HT-29 (cell line): ENCODE measurements around the gene HK3. TPM values are rescaled to one million over a fixed set of nuclear protein-coding genes. Genes with fewer than 3 reads are reported as not detected.
A peak's percentile ranks its signal among the peaks of the same experiment; 100 is the strongest.

ENCODE experiments used
- DNase-seq: peaks from one replicate; pipeline ENCODE4 v3.0.0-alpha.2; 2015; ENCODE audit warnings: low spot score
- total RNA-seq: library from RNA; depleted of rRNA; stranded (reverse); fragments of >200 nt; shearing (Covaris generic); gene quantifications from 2 replicates; pipeline ENCODE4 v1.2.3, GENCODE V29; 2014

Gene HK3
- total RNA-seq, 1 experiment from 2014 or later = not detected

- DNase-seq = peak; percentile 65
These were observed 29.0 kb downstream of the HK3 start for GRCh38 chr5:176870110-176870591.

- DNase-seq = no peak
These were observed 29.5 kb downstream of the HK3 start for GRCh38 chr5:176869501-176870109.

DNA sequence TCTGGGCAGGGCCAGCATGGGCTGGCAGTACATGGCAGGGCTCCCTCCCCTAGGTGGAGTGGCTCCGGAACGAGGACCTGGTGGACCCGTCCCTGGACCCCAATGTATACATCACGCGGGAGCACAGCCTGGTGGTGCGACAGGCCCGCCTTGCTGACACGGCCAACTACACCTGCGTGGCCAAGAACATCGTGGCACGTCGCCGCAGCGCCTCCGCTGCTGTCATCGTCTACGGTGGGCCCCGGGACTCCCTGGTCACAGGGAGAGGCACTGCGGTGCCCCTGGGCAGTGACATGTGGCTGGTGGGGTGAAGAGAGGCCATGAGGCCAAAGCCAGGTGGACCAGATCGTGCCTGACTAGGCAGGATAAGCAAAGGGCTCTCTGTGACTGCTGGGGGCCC, 30.4 kb downstream of the HK3 start:
- DNase-seq = no peak

DNA sequence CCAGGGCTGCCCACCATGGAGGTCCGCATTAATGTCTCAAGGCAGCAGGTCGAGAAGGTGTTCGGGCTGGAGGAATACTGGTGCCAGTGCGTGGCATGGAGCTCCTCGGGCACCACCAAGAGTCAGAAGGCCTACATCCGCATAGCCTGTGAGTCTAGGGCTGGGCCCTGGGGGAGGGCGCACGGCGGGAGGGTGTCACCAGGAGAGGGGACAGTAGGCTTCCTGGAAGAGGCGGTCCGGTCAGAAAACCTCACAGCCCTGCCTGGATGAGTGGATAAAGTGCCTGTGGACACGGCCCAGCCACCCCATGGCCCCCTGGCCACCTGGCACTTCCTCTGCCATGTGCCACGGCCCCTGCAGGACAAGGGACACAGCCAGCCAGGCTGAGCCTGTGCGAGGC, 31.0 kb downstream of the HK3 start:
- DNase-seq = no peak

DNA sequence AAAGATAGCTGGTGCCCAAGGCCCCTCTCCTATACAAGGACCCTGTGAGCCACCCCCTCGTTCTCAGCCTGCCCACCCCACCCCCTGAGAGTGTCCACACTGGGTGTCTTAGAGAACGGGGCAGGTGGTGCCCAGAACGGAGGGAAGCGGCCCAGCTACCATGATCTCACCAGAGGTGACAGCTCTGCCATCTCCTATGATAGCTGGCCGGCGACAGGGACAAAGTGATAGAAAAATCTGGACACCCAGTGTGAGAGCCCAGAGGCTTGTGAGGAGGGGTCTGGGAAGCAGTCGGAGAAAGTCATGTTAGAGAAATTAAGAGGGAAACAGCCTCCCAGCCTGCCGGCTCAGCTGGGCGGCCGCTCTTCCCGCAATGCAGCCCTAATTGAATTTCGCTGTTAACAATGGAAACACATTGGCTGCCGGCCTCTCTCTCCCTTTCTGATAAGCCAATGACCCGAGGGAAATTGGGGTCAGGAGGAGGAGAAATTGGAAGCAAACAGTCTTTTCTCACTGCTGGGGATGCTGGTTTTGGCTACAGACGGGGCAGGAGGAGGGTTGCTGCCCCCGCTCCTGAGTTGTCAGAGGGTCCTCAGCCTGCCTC, 32.3 kb downstream of the HK3 start:
- DNase-seq = no peak

- no peak for DNase-seq
These were observed 33.2 kb downstream of the HK3 start for GRCh38 chr5:176865964-176866363.

GRCh38 chr5:176864755-176865154, 34.4 kb downstream of the HK3 start:
- DNase-seq = no peak

GRCh38 chr5:176863765-176864098, 35.4 kb downstream of the HK3 start:
- DNase-seq = no peak

DNA sequence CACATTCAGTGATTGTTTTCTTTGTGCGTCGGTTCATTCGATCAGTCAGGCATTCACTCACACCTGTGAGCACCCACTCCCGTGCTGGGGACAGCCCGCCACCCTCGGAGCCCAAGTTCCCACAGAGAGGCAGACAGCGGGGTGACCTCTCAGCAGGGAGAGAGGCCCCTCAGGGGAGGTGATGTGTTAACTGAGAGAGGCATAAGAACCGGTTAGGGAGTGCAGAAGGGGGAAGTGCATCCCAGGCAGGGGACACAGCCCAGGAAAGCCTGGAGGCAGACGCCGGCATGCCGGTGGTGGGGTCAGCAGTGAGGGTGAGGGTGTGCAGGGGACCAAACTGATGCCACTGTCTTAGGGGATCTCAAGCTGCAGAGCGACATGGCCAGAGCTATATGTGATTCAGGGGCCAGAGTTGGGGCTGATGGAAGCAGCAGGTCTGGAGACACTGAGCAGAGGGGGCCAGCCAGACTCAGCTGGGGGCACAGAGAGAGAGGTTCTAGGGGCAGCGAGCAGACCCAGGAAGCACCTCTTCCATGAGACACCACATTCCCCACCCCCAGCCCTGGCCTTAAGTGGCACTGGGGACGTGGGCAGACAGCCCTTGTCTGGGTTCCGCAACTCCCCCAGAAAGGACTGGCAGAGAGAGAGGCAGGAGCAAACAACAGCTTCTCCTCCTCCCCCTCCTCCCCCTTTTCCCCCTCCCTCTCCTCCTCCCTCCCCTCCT, 35.9 kb downstream of the HK3 start:
- DNase-seq = no peak

DNA sequence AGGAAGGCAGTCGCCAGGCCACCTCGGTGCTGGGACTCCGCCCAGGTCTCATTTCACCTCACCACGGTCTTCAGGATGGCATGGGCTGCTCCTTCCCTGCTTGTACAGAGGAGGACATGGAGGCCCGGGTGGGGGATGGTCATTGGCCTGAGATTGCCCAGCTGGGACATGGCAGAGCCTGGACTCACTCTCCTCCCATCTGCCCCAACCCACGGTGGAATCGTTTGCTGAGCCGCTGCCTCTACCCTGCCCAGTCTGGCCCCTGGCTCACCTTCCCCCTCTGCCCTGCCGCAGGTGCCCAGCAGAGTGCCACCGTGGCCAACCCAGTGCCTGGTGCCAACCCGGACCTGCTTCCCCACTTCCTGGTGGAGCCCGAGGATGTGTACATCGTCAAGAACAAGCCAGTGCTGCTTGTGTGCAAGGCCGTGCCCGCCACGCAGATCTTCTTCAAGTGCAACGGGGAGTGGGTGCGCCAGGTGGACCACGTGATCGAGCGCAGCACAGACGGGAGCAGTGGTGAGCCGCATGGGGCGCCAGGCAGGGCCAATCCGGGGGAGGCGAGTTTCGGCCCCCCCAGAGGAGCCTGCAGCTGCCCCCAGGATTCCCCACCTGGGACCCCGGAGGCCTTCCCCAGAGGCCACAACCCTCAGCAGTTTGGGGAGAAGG, 36.7 kb downstream of the HK3 start:
- no peak for DNase-seq

DNA sequence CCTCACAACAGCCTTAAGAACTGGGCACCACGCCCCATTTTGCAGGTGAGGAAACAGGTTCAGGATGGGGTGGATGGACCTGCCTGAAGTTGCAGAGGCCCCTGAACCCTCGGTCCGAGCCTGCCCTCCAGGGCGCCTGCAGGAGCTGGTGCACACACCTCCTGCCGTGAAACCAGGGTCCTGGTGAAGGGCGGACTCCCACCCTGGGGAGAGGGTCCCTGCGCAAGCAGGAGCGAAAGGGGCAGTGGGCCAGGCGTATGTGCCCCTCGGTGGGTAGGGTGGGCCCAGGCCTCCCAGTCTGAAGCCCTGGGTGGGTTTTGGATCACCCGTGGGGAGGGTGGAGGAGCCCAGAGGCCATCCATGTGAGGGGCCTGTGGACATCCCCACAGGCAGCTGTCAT, 37.9 kb downstream of the HK3 start:
- no peak for DNase-seq

GRCh38 chr5:176860381-176860780, 38.8 kb downstream of the HK3 start:
- DNase-seq = no peak

GRCh38 chr5:176859916-176860315, 39.2 kb downstream of the HK3 start:
- no peak for DNase-seq

- DNase-seq = no peak
These were observed 41.3 kb downstream of the HK3 start for GRCh38 chr5:176857894-176858273.

DNA sequence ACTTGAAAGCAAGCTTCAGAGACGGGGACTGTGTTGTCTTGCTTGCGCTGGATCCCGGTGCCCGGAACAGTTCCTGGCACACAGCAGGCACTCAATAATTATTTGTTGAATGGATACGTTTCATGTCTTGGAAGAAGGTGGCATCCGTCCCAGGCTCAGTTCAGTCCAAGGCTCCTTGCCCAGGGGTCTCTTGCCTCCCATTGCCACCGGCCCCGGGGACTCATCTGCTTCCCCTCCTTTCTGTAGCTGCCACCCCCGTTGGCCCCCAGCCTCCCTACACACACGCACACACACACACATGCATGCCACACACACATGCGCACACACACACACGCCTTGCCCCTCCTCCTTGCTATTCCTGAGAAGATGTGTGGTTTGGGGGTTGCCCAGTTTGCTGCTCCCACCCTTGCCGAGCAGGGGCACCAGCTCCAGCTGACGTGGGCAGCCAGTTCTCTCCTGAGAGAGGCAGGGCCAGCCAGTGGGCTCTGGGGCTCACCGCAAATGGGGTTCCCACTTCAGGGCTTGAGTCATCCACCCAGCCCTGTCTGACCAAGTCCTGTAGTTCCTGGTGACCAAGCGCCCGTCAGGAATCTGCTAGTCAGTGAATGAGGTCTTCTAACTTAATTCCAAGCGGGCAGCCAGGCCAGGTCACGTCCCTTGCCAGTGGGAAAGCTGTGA, 41.8 kb downstream of the HK3 start:
- DNase-seq = no peak

DNA sequence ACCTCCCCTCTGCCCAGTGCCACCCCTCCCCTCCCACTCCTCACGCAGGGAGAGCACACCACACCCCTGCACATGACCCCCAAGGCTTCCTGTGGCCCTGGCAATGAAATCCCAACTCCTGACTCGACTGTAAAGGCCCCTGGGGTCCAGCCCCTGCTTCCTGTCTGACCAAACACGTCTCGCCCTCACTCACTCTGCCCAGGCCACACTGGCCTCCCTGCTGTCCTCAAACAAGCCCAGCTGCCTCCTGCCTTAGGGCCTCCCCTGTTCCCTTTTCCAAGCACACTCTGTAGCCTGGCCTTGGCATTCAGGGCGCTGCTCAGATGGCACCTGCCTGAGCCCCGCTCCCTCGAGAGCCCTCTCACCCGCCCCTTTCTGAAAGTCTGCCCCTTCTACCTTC, 42.4 kb downstream of the HK3 start:
- DNase-seq = no peak

GRCh38 chr5:176855598-176855997, 43.5 kb downstream of the HK3 start:
- DNase-seq = no peak

- DNase-seq = no peak
These were observed 45.0 kb downstream of the HK3 start for GRCh38 chr5:176854164-176854563.

DNA sequence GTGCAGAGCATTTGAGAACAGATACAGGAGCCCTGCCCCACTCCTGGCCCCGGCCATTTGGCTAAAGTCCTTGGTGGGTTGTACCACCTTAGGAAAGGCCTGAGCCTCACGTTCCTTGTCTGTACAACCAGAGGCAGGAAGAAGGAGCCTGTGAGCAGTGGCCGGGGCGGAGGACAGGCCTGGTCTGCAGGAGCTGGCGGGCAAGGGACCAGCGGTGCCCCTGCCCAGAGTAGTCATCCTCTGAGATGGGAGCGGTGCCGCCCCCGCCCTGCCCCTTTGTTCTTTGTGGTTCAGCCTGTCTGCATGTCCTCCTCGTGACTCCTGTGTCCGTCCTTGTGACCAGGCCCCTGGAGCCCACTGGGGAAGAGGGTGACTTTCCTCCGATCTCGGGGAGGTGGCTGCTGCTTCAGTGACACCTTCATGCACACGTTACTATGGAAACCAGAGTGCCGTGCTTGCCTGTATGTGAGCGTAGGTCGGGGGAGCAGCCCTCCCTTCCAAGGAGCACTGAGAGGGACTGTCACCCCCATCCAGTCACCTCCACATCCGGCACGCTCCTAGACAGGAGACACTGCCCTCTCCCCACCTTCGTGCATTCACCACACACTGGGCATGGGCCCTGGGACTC, 45.9 kb downstream of the HK3 start:
- DNase-seq = no peak

DNA sequence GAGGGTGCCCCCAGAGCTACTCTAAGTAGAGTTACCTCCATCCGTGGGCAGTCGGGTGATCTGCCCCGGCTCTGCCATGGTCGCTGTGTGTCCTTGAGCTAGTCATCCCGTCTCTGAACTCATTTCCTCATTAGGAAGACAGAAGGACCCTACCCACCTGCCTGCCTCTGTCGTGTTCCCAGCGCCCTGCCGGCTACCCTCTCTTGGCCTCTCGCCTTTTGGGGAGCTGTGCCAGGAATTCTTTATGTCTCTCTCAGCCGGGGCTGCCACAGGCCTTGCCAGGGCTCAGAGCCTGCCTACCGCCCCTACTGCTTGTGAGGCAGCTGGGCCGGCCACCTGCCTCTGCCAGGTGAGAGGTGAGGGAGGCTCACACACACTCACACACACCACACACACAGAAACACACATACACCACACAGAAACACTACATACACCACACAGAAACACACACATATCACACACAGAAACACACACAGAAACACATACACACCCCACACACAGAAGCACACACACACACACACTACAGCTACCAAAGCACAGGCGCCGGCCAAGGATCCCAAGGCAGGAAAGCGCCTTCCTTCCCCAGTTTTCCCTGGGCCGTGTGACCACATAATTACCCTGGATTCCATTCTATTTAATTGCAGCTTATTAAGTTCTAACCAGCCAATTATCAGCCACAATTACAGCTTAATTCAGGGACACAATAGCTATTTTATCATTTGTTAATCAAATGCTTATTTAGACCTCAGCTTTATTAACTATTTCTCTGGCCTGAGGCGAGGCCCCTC, 47.1 kb downstream of the HK3 start:
- DNase-seq = no peak

DNA sequence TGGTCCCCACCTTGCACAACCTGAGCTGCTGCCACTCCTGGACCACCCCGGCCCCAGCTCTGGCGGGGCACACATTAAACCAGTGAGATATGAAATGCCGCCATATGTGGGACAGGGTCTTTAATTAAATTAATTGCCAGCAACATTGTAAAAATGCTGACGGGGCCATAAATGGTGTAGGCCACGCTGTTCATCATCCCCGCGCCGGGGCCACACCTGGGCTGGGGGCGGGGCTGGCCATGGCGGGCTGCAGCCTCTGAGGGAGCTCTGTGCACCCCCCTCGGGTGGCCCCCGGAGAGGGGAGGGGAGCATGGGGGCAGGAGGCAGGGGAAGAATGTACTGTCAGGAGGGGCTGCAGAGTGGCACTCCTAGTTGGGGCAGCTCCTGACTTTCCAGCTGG, 47.8 kb downstream of the HK3 start:
- DNase-seq = no peak
